Fibroblast of the conjunctiva (primary cell): ENCODE results near the gene PDXDC1.
"Not testable (repeated sequence)": the region's sequence is repeated elsewhere in the genome, so short reads cannot be mapped to it uniquely, and the experiment has no call there.

Experiments
- DNase-seq: peaks from one replicate; pipeline ENCODE4 v3.0.0-alpha.2; 2010; ENCODE audit warnings: low read depth

The PDXDC1 gene

GRCh38 chr16:15037745-15038144 lies 62.9 kb downstream of the PDXDC1 start:
- DNase-seq, result no peak

- DNase-seq, result no peak
Observed at GRCh38 chr16:15038689-15039088, 63.9 kb downstream of the PDXDC1 start.

- DNase-seq, result peak; percentile 54
Observed at GRCh38 chr16:15041271-15042004, 66.6 kb downstream of the PDXDC1 start.

- no peak for DNase-seq
Observed at GRCh38 chr16:15043344-15043743, 68.5 kb downstream of the PDXDC1 start.

GRCh38 chr16:15044286-15044685 lies 69.5 kb downstream of the PDXDC1 start:
- DNase-seq, result no peak

GRCh38 chr16:15045270-15045669 lies 70.4 kb downstream of the PDXDC1 start:
- not testable (repeated sequence) for DNase-seq

- DNase-seq, result no peak
Observed at GRCh38 chr16:15046692-15047376, 72.0 kb downstream of the PDXDC1 start.

GRCh38 chr16:15049581-15050180 lies 74.9 kb downstream of the PDXDC1 start:
- no peak for DNase-seq

GRCh38 chr16:15050440-15050839 lies 75.6 kb downstream of the PDXDC1 start:
- not testable (repeated sequence) for DNase-seq

GRCh38 chr16:15051387-15051951 lies 76.6 kb downstream of the PDXDC1 start:
- no peak for DNase-seq

- DNase-seq, result no peak
Observed at GRCh38 chr16:15052747-15053476, 78.1 kb downstream of the PDXDC1 start.

- DNase-seq, result no peak
Observed at GRCh38 chr16:15053904-15054303, 79.1 kb downstream of the PDXDC1 start.

GRCh38 chr16:15054357-15055140 lies 79.7 kb downstream of the PDXDC1 start:
- DNase-seq, result no peak

- peak; percentile 12 for DNase-seq
Observed at GRCh38 chr16:15055141-15056053, 80.6 kb downstream of the PDXDC1 start.

GRCh38 chr16:15057681-15058417 lies 83.0 kb downstream of the PDXDC1 start:
- DNase-seq, result no peak

- DNase-seq, result no peak
Observed at GRCh38 chr16:15059324-15059723, 84.5 kb downstream of the PDXDC1 start.

GRCh38 chr16:15062085-15062810 lies 87.4 kb downstream of the PDXDC1 start:
- DNase-seq, result not testable (repeated sequence)

GRCh38 chr16:15065961-15066360 lies 91.1 kb downstream of the PDXDC1 start:
- not testable (repeated sequence) for DNase-seq

GRCh38 chr16:15066690-15067089 lies 91.9 kb downstream of the PDXDC1 start:
- DNase-seq, result not testable (repeated sequence)
